Adrenal gland (tissue), 12 donors: ENCODE measurements around the gene FAM120B. TPM values are rescaled to one million over a fixed set of nuclear protein-coding genes. Genes with fewer than 3 reads are reported as not detected.

Source experiments
- DNase-seq, 7 donors: peaks; one replicate each; pipeline ENCODE4 v3.0.0-alpha.2; 2019 to 2020
- H3K27ac ChIP-seq, 5 donors: fragments of 200-600 bp; sonication (generic) in 4 of 5; 1 replicate in 3 of 5; 2 replicates in 2 of 5; pipeline versions ENCODE4 v1.5.1 to v1.8.0; 2016 to 2020; ENCODE audit warnings: mild to moderate bottlenecking in 1 of 5
- H3K27me3 ChIP-seq: fragments of 200-600 bp; 2 replicates; pipeline ENCODE4 v1.8.0; 2021
- H3K36me3 ChIP-seq, 2 donors: fragments of 200-600 bp; replicated peaks in 1 of 2; 1 replicate in 1 of 2; 2 replicates in 1 of 2; pipeline versions ENCODE4 v1.5.1 to v1.8.0; 2018 to 2022
- H3K4me1 ChIP-seq, 2 donors: fragments of 200-600 bp; replicated peaks in 1 of 2; 1 replicate in 1 of 2; 2 replicates in 1 of 2; pipeline versions ENCODE4 v1.5.1 to v1.8.0; 2018 to 2021
- H3K4me3 ChIP-seq, 4 donors: fragments of 200-600 bp; sonication (generic) in 3 of 4; one replicate each; pipeline ENCODE4 v1.5.1; 2016 to 2018
- H3K9me3 ChIP-seq, 3 donors: fragments of 200-600 bp; sonication (generic) in 1 of 3; replicated peaks in 1 of 3; 1 replicate in 2 of 3; 2 replicates in 1 of 3; pipeline versions ENCODE4 v1.5.1 to v1.8.0; 2016 to 2021
- CTCF ChIP-seq, 6 experiments: fragments of 450-650 bp in 4 of 6; fragments of 200-600 bp in 2 of 6; sonication (generic) in 1 of 6; IDR thresholded peaks; 1 replicate in 5 of 6; 2 replicates in 1 of 6; pipeline versions ENCODE4 v1.5.1 to v1.8.0; 2016 to 2021; ENCODE audit warnings: antibody characterized with exemption in 6 of 6, mild to moderate bottlenecking in 2 of 6, moderate library complexity in 1 of 6
- POLR2A ChIP-seq, 2 donors: fragments of 450-650 bp; IDR thresholded peaks; one replicate each; pipeline ENCODE4 v1.6.1; 2017; ENCODE audit warnings: antibody characterized with exemption in 2 of 2, mild to moderate bottlenecking in 2 of 2, moderate library complexity in 1 of 2
- whole genome bisulfite sequencing, 4 donors: extraction: QIAGEN DNeasy Blood & Tissue Kit in 2 of 4; methylation state at CpG; one replicate each; pipeline versions ENCODE4 v1.1.5 to v1.1.7; 2013 to 2017; 5-methylcytosine and 5-hydroxymethylcytosine counted together
- intact Hi-C, 2 donors: fragments of 100-400 bp; cut with DNase I; formaldehyde crosslinking; loops; one replicate each; pipeline versions ENCODE4 v1.14.1 to v1.15.0; 2022 to 2023
- polyA plus RNA-seq, 3 donors: library from polyadenylated mRNA; stranded (reverse); fragments of 200-250 nt in 2 of 3; fragments of 350-450 nt in 1 of 3; fragmentation: Illumina TruSeq in 1 of 3; extraction: RNeasy Lipid Tissue Mini Kit (QIAGEN cat#74804) in 1 of 3; gene quantifications; one replicate each; pipeline ENCODE4 v1.2.3, GENCODE V29; 2013 to 2014
- total RNA-seq, 9 donors: library from RNA; depleted of rRNA in 4 of 9; stranded (reverse); fragments of >200 nt in 4 of 9; fragments of 120-200 nt in 1 of 9; fragmentation: NEBNext Ultra II Directional in 1 of 9; extraction: Animal tissue kit (Norgen Biotek cat#: 25700) in 1 of 9; gene quantifications; one replicate each; pipeline versions ENCODE4 v1.1.0 to v1.2.4, GENCODE V29; 2013 to 2023
- donor health status: healthy with polysubstance abuse.
- donor health status: Bipolar disorder and iron deficiency.
- donor health status: DM: yes; HTN: yes; CAD: no.
- donor health status: DM: no; HTN: no; CAD: no.
- donor health status: DM: no; HTN: no; CAD: no.
- donor health status: DM: yes; HTN: yes; CAD: no.

The FAM120B gene
- total and polyA plus RNA-seq, 12 donors, result 12.4 to 42.0 (median 27.4) TPM

DNA sequence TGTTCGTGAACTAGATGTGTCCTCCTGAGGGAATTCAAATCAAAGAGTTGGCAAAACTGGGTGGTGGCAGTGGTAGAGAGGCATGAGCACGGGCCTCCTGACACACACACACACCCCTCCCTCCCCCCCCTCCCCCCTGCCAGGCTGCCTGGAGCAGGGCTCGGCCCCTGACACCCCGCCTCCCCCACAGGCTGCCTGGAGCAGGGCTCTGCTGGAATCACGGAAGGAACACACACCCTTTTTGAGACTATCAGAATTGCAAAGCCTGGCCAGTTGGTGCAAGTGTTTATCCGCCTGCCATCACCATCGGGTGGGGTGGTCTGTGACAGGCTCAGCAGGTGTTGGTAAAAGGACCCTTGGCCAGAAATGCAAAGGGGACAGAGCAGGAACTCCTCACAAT lies 59.0 kb downstream of the FAM120B start:
- Histone ChIP-seq H3K4me1 (peaks cover 9% of the 10 kb centered on the region in 2 donors), H3K27ac (no peak overlapping the region), H3K36me3 (peaks cover 0 to 16% of the 10 kb centered on the region in 2 donors), H3K27me3 (no peaks in the 10 kb centered on the region), H3K4me3 (no peak overlapping the region), H3K9me3 (no peaks in the 10 kb centered on the region)
- no peak for TF ChIP-seq CTCF (IDR thresholded peaks at IDR 0.05)
- no peak for TF ChIP-seq POLR2A (IDR thresholded peaks at IDR 0.05)
- 78 to 91% (median 87%) methylated on average over 3 to 7 of the region's 7 CpGs for WGBS, 4 donors
- intact Hi-C loops, result no loop called here
- no peak for DNase-seq

DNA sequence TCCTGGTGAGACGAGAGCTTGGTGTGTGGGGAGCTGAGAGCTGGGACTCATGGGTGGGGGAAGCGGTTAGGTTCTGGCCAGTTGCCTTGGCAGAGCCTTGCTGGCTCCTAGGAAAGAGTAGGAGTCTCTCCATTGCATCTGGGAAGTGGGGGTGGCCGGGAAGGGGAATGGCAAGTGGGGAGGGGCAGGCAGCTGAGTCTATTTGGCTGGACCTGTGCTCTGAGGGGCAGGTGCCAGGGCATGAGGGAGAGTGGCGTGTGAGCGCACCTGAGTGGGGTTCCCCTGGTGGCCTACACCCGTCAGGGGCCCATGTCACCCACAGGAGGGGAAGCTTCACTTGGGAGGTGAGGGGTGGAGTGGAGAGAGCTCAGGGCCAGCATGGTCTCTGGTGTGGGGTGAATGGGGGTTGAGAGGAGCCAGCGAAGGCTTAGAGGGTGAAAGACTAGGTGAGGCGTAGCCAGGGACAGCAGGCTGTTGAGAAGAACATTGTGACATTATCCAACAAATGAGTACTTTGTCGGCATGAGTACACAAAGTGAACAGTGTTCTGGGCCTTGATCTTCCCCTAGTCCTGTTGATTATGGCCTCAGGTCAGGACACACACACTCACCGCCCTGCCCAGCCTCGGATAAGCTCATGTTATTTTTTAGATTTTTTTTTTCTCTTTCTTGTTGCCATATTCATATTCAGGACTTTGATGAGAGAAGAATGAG lies 59.8 kb downstream of the FAM120B start:
- Histone ChIP-seq H3K9me3 (no peaks in the 10 kb centered on the region), H3K4me1 (peaks cover 3 to 5% of the 10 kb centered on the region in 2 donors), H3K27me3 (no peaks in the 10 kb centered on the region), H3K27ac (no peak overlapping the region), H3K36me3 (peaks cover 0 to 14% of the 10 kb centered on the region in 2 donors), H3K4me3 (no peak overlapping the region)
- DNase-seq, result no peak
- intact Hi-C loops, result no loop called here
- TF ChIP-seq CTCF (IDR thresholded peaks at IDR 0.05), result no peak
- no peak for TF ChIP-seq POLR2A (IDR thresholded peaks at IDR 0.05)
- 81 to 91% (median 86%) methylated on average over 11 of the region's 11 CpGs for WGBS, 4 donors

- intact Hi-C loops, result no loop called here
- WGBS, 4 donors, result 74 to 87% (median 77%) methylated on average over 10 of the region's 10 CpGs
- TF ChIP-seq CTCF (IDR thresholded peaks at IDR 0.05) (no peak), POLR2A (IDR thresholded peaks at IDR 0.05) (no peak)
- no peak overlapping the region for H3K4me3 ChIP-seq
- H3K4me1 ChIP-seq, result no peaks in the 10 kb centered on the region
- H3K27me3 ChIP-seq, result no peaks in the 10 kb centered on the region
- no peaks in the 10 kb centered on the region for H3K9me3 ChIP-seq
- no peak overlapping the region for H3K27ac ChIP-seq
- no peak for DNase-seq
- H3K36me3 ChIP-seq, result peaks cover 0 to 14% of the 10 kb centered on the region in 2 donors
Observed at GRCh38 chr6:170367241-170367640, 60.7 kb downstream of the FAM120B start.

DNA sequence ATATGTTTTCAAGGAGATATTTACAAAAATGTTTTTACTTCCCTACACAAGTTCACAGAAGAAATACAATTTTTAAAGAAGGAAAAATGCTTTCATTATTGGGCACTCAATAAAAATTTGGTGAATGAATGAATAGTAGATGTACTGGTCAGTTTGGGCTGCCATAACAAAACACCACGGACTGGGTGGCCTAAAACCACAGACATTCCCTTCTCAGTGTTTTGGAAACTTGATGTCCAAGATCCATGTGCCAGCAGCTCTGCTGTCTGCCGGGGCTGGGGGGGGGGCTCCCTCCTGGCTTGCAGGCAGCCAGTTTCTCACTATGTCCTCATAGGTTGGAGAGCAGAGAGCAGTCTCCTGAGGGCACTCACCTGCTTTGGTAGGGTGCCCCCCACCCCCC lies 62.0 kb downstream of the FAM120B start:
- no peak overlapping the region for H3K27ac ChIP-seq
- H3K36me3 ChIP-seq, result peaks cover 0 to 11% of the 10 kb centered on the region in 2 donors
- no peaks in the 10 kb centered on the region for H3K9me3 ChIP-seq
- H3K4me1 ChIP-seq, result no peaks in the 10 kb centered on the region
- DNase-seq, result no peak
- intact Hi-C loops, result no loop called here
- H3K4me3 ChIP-seq, result no peak overlapping the region
- no peaks in the 10 kb centered on the region for H3K27me3 ChIP-seq
- no peak for TF ChIP-seq POLR2A (IDR thresholded peaks at IDR 0.05)
- TF ChIP-seq CTCF (IDR thresholded peaks at IDR 0.05), result no peak
- WGBS, 4 donors, result 37 to 87% (median 82%) methylated on average over 1 to 2 of the region's 2 CpGs
